ENCODE results near the gene CDH4. TPM values are rescaled to one million over a fixed set of nuclear protein-coding genes. Genes with fewer than 3 reads are reported as not detected.

The CDH4 gene
- total RNA-seq, 6 experiments from 2014 or later: 5.8 to 12.8 (median 10.9) TPM

GRCh38 chr20:61252601-61253263, 671 bp downstream of the CDH4 start:
- H3K27me3 Mint-ChIP-seq (ENCODE audit: insufficient read depth): peaks cover 22% of the 10 kb centered on the region
- no peak overlapping the region for H3K4me3 Mint-ChIP-seq
- H3K9me3 Mint-ChIP-seq: no peaks in the 10 kb centered on the region
- peaks cover 13% of the 10 kb centered on the region for H3K36me3 Mint-ChIP-seq (ENCODE audit: low read depth)
- H3K4me1 Mint-ChIP-seq (ENCODE audit: low read depth): peaks cover 22% of the 10 kb centered on the region
- TF ChIP-seq CTCF (IDR thresholded peaks at IDR 0.05): no peak
- no peak for DNase-seq
- no peak overlapping the region for H3K27ac Mint-ChIP-seq

GRCh38 chr20:61253264-61253639, 1.2 kb downstream of the CDH4 start:
- Mint-ChIP-seq H3K27me3 (ENCODE audit: insufficient read depth) (peaks cover 22% of the 10 kb centered on the region), H3K4me3 (peak overlapping the region; percentile 86)
- TF ChIP-seq CTCF (IDR thresholded peaks at IDR 0.05): peak; percentile 65

GRCh38 chr20:61253640-61254511, 1.8 kb downstream of the CDH4 start:
- Mint-ChIP-seq H3K9me3 (no peaks in the 10 kb centered on the region), H3K4me1 (ENCODE audit: low read depth) (peaks cover 28% of the 10 kb centered on the region), H3K36me3 (ENCODE audit: low read depth) (peaks cover 22% of the 10 kb centered on the region), H3K27ac (peak overlapping the region; percentile 79), H3K4me3 (peak overlapping the region; percentile 86), H3K27me3 (ENCODE audit: insufficient read depth) (peaks cover 19% of the 10 kb centered on the region)
- no peak for DNase-seq
- TF ChIP-seq CTCF (IDR thresholded peaks at IDR 0.05): peak; percentile 20

More at GRCh38 chr20:61253264-61253639, 1.2 kb downstream of the CDH4 start:
- Mint-ChIP-seq H3K4me1 (ENCODE audit: low read depth) (peaks cover 22% of the 10 kb centered on the region), H3K9me3 (no peaks in the 10 kb centered on the region), H3K27ac (no peak overlapping the region), H3K36me3 (ENCODE audit: low read depth) (peaks cover 16% of the 10 kb centered on the region)
- peak; percentile 41 for DNase-seq

GRCh38 chr20:61254881-61255626, 3.0 kb downstream of the CDH4 start:
- H3K27me3 Mint-ChIP-seq (ENCODE audit: insufficient read depth): peaks cover 9% of the 10 kb centered on the region
- H3K4me1 Mint-ChIP-seq (ENCODE audit: low read depth): peaks cover 28% of the 10 kb centered on the region
- peaks cover 34% of the 10 kb centered on the region for H3K36me3 Mint-ChIP-seq (ENCODE audit: low read depth)
- peak overlapping the region; percentile 79; the same call in 1 of the 2 replicates for H3K27ac Mint-ChIP-seq
- no peak for TF ChIP-seq CTCF (IDR thresholded peaks at IDR 0.05)
- peak; percentile 6 for DNase-seq
- no peaks in the 10 kb centered on the region for H3K9me3 Mint-ChIP-seq
- peak overlapping the region; percentile 86 for H3K4me3 Mint-ChIP-seq

- no peak for DNase-seq
- Mint-ChIP-seq H3K9me3 (no peaks in the 10 kb centered on the region), H3K4me1 (ENCODE audit: low read depth) (peaks cover 30% of the 10 kb centered on the region), H3K4me3 (no peak overlapping the region), H3K27me3 (ENCODE audit: insufficient read depth) (peaks cover 2% of the 10 kb centered on the region; the same call in 1 of the 2 replicates), H3K36me3 (ENCODE audit: low read depth) (peaks cover 35% of the 10 kb centered on the region), H3K27ac (peak overlapping the region; percentile 36; the same call in 1 of the 2 replicates)
- no peak for TF ChIP-seq CTCF (IDR thresholded peaks at IDR 0.05)
Measured at GRCh38 chr20:61256365-61256764, 4.3 kb downstream of the CDH4 start.
